ENCODE data around the gene ITPRIPL1. TPM values are rescaled to one million over a fixed set of nuclear protein-coding genes. Genes with fewer than 3 reads are reported as not detected.

Gene ITPRIPL1
- total and polyA plus RNA-seq, 2 experiments from 2014 or later = 1.3 TPM

- no peaks in the 10 kb centered on the region for H3K9me3 ChIP-seq (ENCODE audit: low read depth)
- no peak overlapping the region for H3K27ac ChIP-seq
- no peak for TF ChIP-seq CTCF (IDR thresholded peaks at IDR 0.05; ENCODE audit: low read depth, low read length)
- no peaks in the 10 kb centered on the region for H3K27me3 ChIP-seq
- peaks cover 20% of the 10 kb centered on the region for H3K36me3 ChIP-seq
- H3K4me3 ChIP-seq = peak overlapping the region; percentile 88
- DNase-seq (ENCODE audit: low read depth in 1 of 2, low spot score in 1 of 2) = no peak
- H3K4me1 ChIP-seq (ENCODE audit: low read depth) = peaks cover 4% of the 10 kb centered on the region
Measured at GRCh38 chr2:96306370-96306769, 18.7 kb upstream of the ITPRIPL1 start.

GRCh38 chr2:96308248-96308647, 16.9 kb upstream of the ITPRIPL1 start:
- H3K36me3 ChIP-seq = peaks cover 1% of the 10 kb centered on the region
- H3K27ac ChIP-seq = no peak overlapping the region
- H3K27me3 ChIP-seq = no peaks in the 10 kb centered on the region
- no peak overlapping the region for H3K4me3 ChIP-seq
- no peaks in the 10 kb centered on the region for H3K9me3 ChIP-seq (ENCODE audit: low read depth)
- H3K4me1 ChIP-seq (ENCODE audit: low read depth) = peaks cover 4% of the 10 kb centered on the region
- no peak for TF ChIP-seq CTCF (IDR thresholded peaks at IDR 0.05; ENCODE audit: low read depth, low read length)
- no peak for DNase-seq (ENCODE audit: low read depth in 1 of 2, low spot score in 1 of 2)

- Histone ChIP-seq H3K36me3 (no peaks in the 10 kb centered on the region), H3K27ac (no peak overlapping the region), H3K27me3 (peaks cover 40% of the 10 kb centered on the region), H3K4me1 (ENCODE audit: low read depth) (no peaks in the 10 kb centered on the region), H3K9me3 (ENCODE audit: low read depth) (no peaks in the 10 kb centered on the region), H3K4me3 (no peak overlapping the region)
- no peak for TF ChIP-seq CTCF (IDR thresholded peaks at IDR 0.05; ENCODE audit: low read depth, low read length)
- DNase-seq (ENCODE audit: low read depth in 1 of 2, low spot score in 1 of 2) = no peak
Measured at GRCh38 chr2:96315005-96315399, 10.1 kb upstream of the ITPRIPL1 start.

GRCh38 chr2:96315400-96316071, 9.6 kb upstream of the ITPRIPL1 start:
- no peaks in the 10 kb centered on the region for H3K4me1 ChIP-seq (ENCODE audit: low read depth)
- no peak for TF ChIP-seq CTCF (IDR thresholded peaks at IDR 0.05; ENCODE audit: low read depth, low read length)
- H3K27me3 ChIP-seq = peaks cover 45% of the 10 kb centered on the region
- no peaks in the 10 kb centered on the region for H3K9me3 ChIP-seq (ENCODE audit: low read depth)
- no peak overlapping the region for H3K4me3 ChIP-seq
- H3K27ac ChIP-seq = no peak overlapping the region
- DNase-seq (ENCODE audit: low read depth in 1 of 2, low spot score in 1 of 2) = peak in 1 of 2 donors; percentile 66
- no peaks in the 10 kb centered on the region for H3K36me3 ChIP-seq

GRCh38 chr2:96316999-96317398, 8.1 kb upstream of the ITPRIPL1 start:
- Histone ChIP-seq H3K4me1 (ENCODE audit: low read depth) (no peaks in the 10 kb centered on the region), H3K36me3 (no peaks in the 10 kb centered on the region), H3K4me3 (no peak overlapping the region), H3K9me3 (ENCODE audit: low read depth) (no peaks in the 10 kb centered on the region), H3K27me3 (peaks cover 60% of the 10 kb centered on the region), H3K27ac (no peak overlapping the region)
- no peak for TF ChIP-seq CTCF (IDR thresholded peaks at IDR 0.05; ENCODE audit: low read depth, low read length)
- DNase-seq (ENCODE audit: low read depth in 1 of 2, low spot score in 1 of 2) = no peak
